Lower lobe of right lung (tissue), 2 donors: ENCODE measurements around the gene PDZD7. TPM values are rescaled to one million over a fixed set of nuclear protein-coding genes. Genes with fewer than 3 reads are reported as not detected.

Experiments
- ATAC-seq, 2 donors: fragments of 200-7000 bp; cut with Tn5 transposase; one replicate each; pipeline ENCODE4 v1.9.1; 2020 to 2022; ENCODE audit warnings: mild to moderate bottlenecking in 2 of 2, moderate library complexity in 2 of 2
- DNase-seq: peaks from one replicate; pipeline ENCODE4 v3.0.0-alpha.2; 2020
- H3K27ac ChIP-seq: fragments of 200-600 bp; one replicate; pipeline ENCODE4 v1.8.0; 2022
- H3K27me3 ChIP-seq: fragments of 200-600 bp; one replicate; pipeline ENCODE4 v1.8.0; 2022; ENCODE audit warnings: low read depth
- H3K36me3 ChIP-seq: fragments of 200-600 bp; one replicate; pipeline ENCODE4 v1.8.0; 2022; ENCODE audit warnings: mild to moderate bottlenecking
- H3K4me1 ChIP-seq: fragments of 200-600 bp; one replicate; pipeline ENCODE4 v1.8.0; 2022
- H3K4me3 ChIP-seq: fragments of 200-600 bp; one replicate; pipeline ENCODE4 v1.8.0; 2022; ENCODE audit warnings: mild to moderate bottlenecking
- H3K9me3 ChIP-seq: fragments of 200-600 bp; one replicate; pipeline ENCODE4 v1.8.0; 2022
- intact Hi-C: fragments of 100-400 bp; cut with DNase I; formaldehyde crosslinking; loops from one replicate; pipeline ENCODE4 v1.11.0; 2022
- total RNA-seq: library from RNA; stranded (reverse); fragmentation: NEBNext Ultra II Directional; extraction: Animal tissue kit (Norgen Biotek cat#: 25700); gene quantifications from one replicate; pipeline ENCODE4 v1.2.1, GENCODE V29; 2021
- TF ChIP-seq, protein P1 (sequence below): fragments of 200-600 bp; IDR thresholded peaks from one replicate; pipeline ENCODE4 v1.8.0; 2022; ENCODE audit warnings: antibody characterized with exemption, mild to moderate bottlenecking
- donor health status: DM: no; HTN: yes; CAD: no; lungs with severe emphysema.

PDZD7 gene
- total RNA-seq, 1 donor from 2014 or later: 1.6 TPM

DNA sequence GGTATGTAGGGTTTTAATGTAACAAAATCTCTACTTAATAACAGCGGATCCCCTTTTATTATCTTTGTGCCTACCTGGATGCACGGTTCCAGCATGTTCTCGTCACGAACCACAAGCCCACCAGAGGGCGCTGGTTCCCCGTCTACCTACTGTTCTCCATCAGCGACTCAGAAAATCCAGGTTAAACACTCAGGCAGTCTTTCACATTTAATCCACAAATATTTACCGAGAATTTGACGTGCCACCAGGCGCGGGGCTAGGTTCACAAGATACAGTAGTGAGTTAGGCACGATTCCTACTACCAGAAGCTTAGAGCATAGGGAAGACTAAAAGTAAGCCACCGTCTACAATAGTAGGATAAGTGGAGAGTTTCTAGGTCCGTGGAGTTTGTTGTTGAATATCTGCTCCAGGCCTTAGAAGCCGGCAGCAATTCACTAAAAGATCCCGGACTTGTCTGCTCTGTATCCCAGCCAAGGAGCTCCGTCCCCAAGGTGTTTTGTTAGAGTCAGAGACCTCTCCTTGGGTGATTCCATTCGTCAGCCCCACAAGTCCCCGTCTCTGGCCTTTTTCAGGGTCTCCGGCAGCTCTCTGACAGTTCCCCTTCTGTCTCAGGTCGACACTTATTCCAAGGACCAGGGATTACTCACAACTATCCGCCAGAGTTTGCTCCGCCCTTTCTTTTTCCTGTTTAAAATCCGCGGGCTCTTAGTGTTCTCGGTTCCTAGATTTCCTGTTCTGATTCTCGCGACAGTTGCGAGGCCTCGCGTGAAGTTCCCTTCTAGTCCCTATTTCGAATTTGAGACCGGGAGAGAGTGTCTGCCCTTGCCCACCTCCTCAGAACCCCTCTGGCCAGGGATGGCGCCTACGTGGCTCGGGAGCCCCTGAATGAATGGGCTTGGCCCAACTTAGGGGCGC is 29.4 kb upstream of the PDZD7 start:
- peak overlapping the region; percentile 92 for H3K27ac ChIP-seq

DNA sequence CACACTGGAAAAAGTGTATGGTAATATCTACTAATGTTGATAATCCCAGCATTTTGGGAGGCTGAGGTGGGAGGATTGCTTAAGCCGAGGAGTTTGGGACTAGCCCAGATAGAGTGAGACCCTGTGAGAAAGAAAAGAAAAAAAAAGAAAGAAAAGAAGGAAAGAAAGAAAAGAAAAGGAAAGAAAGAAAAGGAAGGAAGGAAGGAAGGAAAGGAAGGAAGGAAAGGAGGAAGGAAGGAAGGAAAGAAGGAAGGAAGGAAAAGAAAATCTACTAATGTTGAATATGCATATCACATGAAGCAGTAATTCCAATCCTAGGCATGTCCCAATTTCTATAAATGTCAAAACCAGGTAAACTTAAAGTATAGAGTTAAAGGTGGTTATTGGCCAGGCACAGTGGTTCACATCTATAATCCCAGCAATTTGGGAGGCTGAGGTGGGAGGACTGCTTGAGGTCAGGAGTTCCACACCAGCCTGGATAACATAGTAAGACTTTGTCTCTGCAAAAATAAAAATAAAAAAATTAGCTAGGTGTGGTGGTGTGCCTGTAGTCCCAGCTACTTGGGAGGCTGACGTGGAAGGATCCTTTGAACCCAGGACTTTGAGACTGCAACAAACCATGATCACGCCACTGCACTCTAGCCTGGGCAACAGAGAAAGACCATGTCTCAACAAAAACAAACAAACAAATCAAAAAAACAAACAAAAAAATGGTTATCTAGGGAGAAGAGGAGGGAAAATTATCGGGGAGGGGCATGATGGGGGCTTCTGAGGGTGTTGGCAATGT is 25.6 kb upstream of the PDZD7 start:
- no peak for ATAC-seq
- Histone ChIP-seq H3K27me3 (peaks cover 1% of the 10 kb centered on the region), H3K4me1 (peaks cover 10% of the 10 kb centered on the region), H3K36me3 (no peaks in the 10 kb centered on the region), H3K27ac (no peak overlapping the region), H3K4me3 (no peak overlapping the region), H3K9me3 (no peaks in the 10 kb centered on the region)
- TF ChIP-seq, protein P1, sequence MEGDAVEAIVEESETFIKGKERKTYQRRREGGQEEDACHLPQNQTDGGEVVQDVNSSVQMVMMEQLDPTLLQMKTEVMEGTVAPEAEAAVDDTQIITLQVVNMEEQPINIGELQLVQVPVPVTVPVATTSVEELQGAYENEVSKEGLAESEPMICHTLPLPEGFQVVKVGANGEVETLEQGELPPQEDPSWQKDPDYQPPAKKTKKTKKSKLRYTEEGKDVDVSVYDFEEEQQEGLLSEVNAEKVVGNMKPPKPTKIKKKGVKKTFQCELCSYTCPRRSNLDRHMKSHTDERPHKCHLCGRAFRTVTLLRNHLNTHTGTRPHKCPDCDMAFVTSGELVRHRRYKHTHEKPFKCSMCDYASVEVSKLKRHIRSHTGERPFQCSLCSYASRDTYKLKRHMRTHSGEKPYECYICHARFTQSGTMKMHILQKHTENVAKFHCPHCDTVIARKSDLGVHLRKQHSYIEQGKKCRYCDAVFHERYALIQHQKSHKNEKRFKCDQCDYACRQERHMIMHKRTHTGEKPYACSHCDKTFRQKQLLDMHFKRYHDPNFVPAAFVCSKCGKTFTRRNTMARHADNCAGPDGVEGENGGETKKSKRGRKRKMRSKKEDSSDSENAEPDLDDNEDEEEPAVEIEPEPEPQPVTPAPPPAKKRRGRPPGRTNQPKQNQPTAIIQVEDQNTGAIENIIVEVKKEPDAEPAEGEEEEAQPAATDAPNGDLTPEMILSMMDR: no peak
- no peak for DNase-seq
- intact Hi-C loops: no loop called here

More for the DNA sequence above, 29.4 kb upstream of the PDZD7 start:
- intact Hi-C loops: no loop called here
- H3K36me3 ChIP-seq: no peaks in the 10 kb centered on the region
- no peaks in the 10 kb centered on the region for H3K9me3 ChIP-seq
- H3K4me1 ChIP-seq: peaks cover 41% of the 10 kb centered on the region
- H3K27me3 ChIP-seq: peaks cover 3% of the 10 kb centered on the region
- H3K4me3 ChIP-seq: peak overlapping the region; percentile 64
- TF ChIP-seq, protein P1: peak; percentile 86
- peak; percentile 95 for DNase-seq
- ATAC-seq: peak; percentile 78 to 92

DNA sequence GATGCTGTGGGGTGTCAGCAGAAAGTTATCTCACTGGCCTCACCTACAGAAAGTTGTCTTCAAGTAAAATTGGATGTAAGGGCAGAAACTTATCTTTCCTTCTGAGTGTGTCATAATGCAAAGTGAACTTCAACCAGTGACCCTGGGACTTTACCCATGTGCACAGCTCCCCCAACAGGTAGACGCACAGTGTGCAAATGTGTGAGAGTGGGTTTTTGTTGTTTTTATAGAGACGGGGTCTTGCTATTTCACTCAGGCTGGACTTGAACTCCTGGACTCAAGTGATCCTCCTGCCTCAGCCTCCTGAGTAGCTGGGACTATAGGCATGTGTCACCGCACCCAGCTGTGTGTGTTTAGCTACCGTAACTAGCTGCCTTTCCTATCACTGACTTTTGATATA is 24.5 kb upstream of the PDZD7 start:
- no peak overlapping the region for H3K4me3 ChIP-seq
- TF ChIP-seq, protein P1: no peak
- H3K27me3 ChIP-seq: peaks cover 13% of the 10 kb centered on the region
- H3K27ac ChIP-seq: no peak overlapping the region
- peaks cover 8% of the 10 kb centered on the region for H3K4me1 ChIP-seq
- no peaks in the 10 kb centered on the region for H3K36me3 ChIP-seq
- H3K9me3 ChIP-seq: no peaks in the 10 kb centered on the region
- ATAC-seq: no peak
- intact Hi-C loops: no loop called here
- DNase-seq: no peak

DNA sequence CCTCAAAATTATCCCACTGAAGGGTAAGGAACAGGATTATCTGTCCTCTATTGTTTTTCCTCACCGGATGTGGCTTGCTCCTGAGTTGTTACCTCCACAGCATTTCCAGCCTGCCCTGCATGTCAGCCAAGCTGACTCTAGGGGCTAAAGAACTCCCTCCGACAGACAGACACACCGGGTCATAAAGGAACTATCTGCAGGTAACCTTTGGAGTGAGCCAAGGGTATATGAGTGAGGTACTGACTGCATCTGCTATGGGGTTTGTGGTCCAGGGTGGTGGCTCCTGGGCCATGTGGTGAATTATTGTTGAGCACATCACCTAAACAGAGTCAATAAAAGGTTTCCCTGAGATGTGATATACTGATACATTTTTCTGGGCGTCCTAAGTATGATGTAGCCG is 23.9 kb upstream of the PDZD7 start:
- Histone ChIP-seq H3K4me1 (peaks cover 8% of the 10 kb centered on the region), H3K36me3 (no peaks in the 10 kb centered on the region), H3K9me3 (no peaks in the 10 kb centered on the region), H3K27me3 (peaks cover 18% of the 10 kb centered on the region), H3K4me3 (no peak overlapping the region), H3K27ac (no peak overlapping the region)
- intact Hi-C loops: no loop called here
- TF ChIP-seq, protein P1: no peak
- ATAC-seq: no peak
- no peak for DNase-seq

DNA sequence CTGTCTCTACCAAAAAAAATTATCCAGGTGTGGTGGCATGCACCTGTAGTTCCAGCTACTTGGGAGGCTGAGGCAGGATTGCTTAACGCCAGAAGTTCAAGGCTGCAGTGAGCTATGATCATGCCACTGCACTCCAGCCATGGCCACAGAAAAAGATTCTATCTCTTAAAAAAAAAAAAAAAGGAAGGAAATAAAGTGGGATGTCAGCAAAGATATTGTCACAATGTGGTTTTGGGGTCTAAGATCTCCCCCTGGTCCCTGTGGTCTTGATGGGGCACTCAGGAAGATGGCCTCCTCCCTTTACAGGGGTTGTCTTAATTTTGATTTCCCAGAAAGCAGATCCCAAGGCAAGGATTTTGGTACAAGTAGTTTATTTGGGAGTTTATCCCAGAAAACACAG is 23.4 kb upstream of the PDZD7 start:
- Histone ChIP-seq H3K27ac (no peak overlapping the region), H3K4me1 (peaks cover 9% of the 10 kb centered on the region), H3K4me3 (no peak overlapping the region), H3K27me3 (peaks cover 23% of the 10 kb centered on the region), H3K9me3 (no peaks in the 10 kb centered on the region), H3K36me3 (no peaks in the 10 kb centered on the region)
- intact Hi-C loops: no loop called here
- TF ChIP-seq, protein P1: no peak
- no peak for DNase-seq
- ATAC-seq: no peak
